ENCODE measurements around the gene DHX36.

DHX36 gene

GRCh38 chr3:154223519-154223918 is 100.8 kb downstream of the DHX36 start:
- DNase-seq: no peak

Measured in femur (tissue), 1 donor.